Ascending aorta (tissue), 2 donors: ENCODE measurements around the gene TMEM18. TPM values are rescaled to one million over a fixed set of nuclear protein-coding genes. Genes with fewer than 3 reads are reported as not detected.

Source experiments
- DNase-seq, 2 donors: peaks; one replicate each; pipeline ENCODE4 v3.0.0-alpha.2; 2019; ENCODE audit warnings: low spot score in 2 of 2
- H3K27ac ChIP-seq, 2 donors: fragments of 200-600 bp; sonication (generic); one replicate each; pipeline ENCODE4 v1.5.1; 2016 to 2017; ENCODE audit warnings: mild to moderate bottlenecking in 1 of 2
- H3K27me3 ChIP-seq: fragments of 200-600 bp; sonication (generic); one replicate; pipeline ENCODE4 v1.5.1; 2017
- H3K36me3 ChIP-seq, 2 donors: fragments of 200-600 bp; sonication (generic); one replicate each; pipeline ENCODE4 v1.5.1; 2016
- H3K4me1 ChIP-seq, 2 donors: fragments of 200-600 bp; sonication (generic); one replicate each; pipeline ENCODE4 v1.5.1; 2016 to 2017; ENCODE audit warnings: mild to moderate bottlenecking in 1 of 2
- H3K4me3 ChIP-seq, 2 donors: fragments of 200-600 bp; sonication (generic); one replicate each; pipeline ENCODE4 v1.5.1; 2016 to 2017; ENCODE audit warnings: mild to moderate bottlenecking in 1 of 2
- H3K9me3 ChIP-seq, 2 donors: fragments of 200-600 bp; sonication (generic); one replicate each; pipeline ENCODE4 v1.5.1; 2016
- CTCF ChIP-seq, 3 experiments: fragments of 200-600 bp in 2 of 3; fragments of 450-650 bp in 1 of 3; sonication (generic) in 2 of 3; IDR thresholded peaks; one replicate each; pipeline ENCODE4 v1.5.1; 2016 to 2019; ENCODE audit warnings: antibody characterized with exemption in 3 of 3, mild to moderate bottlenecking in 1 of 3, moderate library complexity in 1 of 3
- intact Hi-C: fragments of 100-400 bp; cut with DNase I; formaldehyde crosslinking; loops from one replicate; pipeline ENCODE4 v1.15.1; 2023
- total RNA-seq: library from RNA; depleted of rRNA; stranded (reverse); fragments of >200 nt; gene quantifications from one replicate; pipeline ENCODE4 v1.1.0, GENCODE V29; 2016

TMEM18 gene
- total RNA-seq, 1 donor from 2014 or later, result 6.4 TPM

GRCh38 chr2:650343-651310 is 26.6 kb downstream of the TMEM18 start:
- Histone ChIP-seq H3K27ac (no peak overlapping the region), H3K4me1 (no peaks in the 10 kb centered on the region), H3K27me3 (no peaks in the 10 kb centered on the region), H3K36me3 (no peaks in the 10 kb centered on the region), H3K4me3 (no peak overlapping the region), H3K9me3 (no peaks in the 10 kb centered on the region)
- no peak for TF ChIP-seq CTCF (IDR thresholded peaks at IDR 0.05)
- intact Hi-C loops, result no loop called here
- DNase-seq, result no peak

DNA sequence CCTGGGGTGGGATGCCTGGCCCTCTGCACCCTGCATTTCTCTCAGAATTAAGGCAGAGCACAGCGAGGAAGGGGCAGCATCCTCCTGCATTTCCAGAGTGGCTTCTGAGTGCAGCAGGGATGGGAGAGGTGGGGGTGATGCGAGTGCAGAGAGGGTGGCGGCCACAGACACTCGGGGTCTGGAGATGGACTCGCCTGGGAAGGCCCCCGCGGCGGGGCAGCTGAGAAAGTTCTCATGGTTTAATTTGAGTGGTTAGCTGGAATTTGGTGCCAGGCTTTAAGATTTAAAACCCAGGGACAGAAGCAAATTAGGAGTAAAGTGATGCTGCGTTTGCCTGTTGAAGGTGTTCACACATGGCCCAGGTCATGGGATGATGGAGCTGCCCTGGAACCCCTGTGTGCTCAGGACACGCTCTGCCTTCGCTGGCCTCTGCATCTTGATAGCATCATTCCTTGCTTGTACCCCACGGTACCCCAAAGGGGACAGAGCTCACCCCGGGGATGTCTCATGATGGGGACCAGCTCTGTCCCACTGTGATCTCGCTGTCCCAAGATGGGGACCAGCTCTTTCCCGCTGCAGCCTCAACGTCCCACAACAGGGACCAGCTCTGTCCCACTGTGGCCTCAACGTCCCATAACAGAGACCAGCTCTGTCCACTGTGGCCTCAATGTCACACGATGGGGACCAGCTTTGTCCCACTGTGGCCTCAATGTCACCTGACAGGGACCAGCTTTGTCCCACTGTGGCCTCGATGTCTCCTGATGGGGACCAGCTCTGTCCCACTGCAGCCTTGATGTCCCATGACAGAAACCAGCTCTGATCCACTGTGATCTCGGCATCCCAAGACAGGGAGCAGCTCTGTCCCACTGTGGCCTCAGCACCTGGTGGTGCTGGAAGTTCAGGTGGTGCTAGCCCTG is 27.5 kb downstream of the TMEM18 start:
- no peak for TF ChIP-seq CTCF (IDR thresholded peaks at IDR 0.05)
- Histone ChIP-seq H3K4me3 (no peak overlapping the region), H3K27me3 (no peaks in the 10 kb centered on the region), H3K27ac (no peak overlapping the region), H3K4me1 (no peaks in the 10 kb centered on the region), H3K36me3 (no peaks in the 10 kb centered on the region), H3K9me3 (no peaks in the 10 kb centered on the region)
- no peak for DNase-seq
- intact Hi-C loops, result no loop called here

DNA sequence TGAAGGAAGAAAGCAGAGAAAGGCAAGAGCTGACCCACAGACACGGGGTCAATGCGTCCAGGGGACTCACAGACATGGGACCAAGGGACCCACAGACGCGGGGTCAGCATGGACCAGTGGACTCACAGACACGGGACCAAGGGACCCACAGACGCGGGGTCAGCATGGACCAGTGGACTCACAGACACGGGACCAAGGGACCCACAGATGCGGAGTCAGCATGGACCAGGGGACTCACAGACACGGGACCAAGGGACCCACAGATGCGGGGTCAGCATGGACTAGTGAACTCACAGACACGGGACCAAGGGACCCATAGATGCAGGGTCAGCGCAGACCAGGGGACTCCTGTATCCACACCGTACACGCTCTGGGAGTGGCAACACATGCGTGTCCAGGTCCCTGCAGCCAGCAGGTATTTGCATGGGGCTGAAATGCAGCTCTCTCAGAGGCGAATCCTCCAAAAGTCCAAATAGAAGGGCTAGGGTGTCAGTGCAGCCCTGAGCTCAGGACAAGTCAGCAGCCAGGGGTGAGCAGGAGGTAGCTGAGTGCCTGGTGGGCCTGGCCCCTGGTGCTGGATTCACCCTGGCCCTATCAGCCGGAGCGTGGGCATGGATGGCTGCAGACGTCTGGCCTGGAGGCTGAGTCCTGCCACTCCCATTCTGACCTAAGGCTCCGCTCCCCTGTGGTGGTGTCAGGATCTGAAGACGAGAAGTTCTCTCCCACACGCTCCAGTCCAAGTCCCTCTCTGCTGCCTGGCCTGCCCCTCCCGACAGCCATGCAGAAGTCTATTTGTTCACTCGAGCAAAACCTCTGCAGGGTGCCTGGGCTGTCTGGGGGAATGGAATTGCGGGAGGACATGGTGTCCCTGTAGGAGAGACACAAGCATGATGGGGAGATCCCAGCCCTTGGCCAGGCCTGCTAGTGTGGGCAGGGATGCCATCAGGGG is 28.5 kb downstream of the TMEM18 start:
- Histone ChIP-seq H3K4me3 (no peak overlapping the region), H3K27ac (no peak overlapping the region), H3K4me1 (no peaks in the 10 kb centered on the region), H3K36me3 (no peaks in the 10 kb centered on the region), H3K27me3 (no peaks in the 10 kb centered on the region), H3K9me3 (no peaks in the 10 kb centered on the region)
- TF ChIP-seq CTCF (IDR thresholded peaks at IDR 0.05), result no peak
- no peak for DNase-seq
- intact Hi-C loops, result no loop called here

- H3K27ac ChIP-seq, result no peak overlapping the region
- no peak overlapping the region for H3K4me3 ChIP-seq
- H3K9me3 ChIP-seq, result no peaks in the 10 kb centered on the region
- intact Hi-C loops, result no loop called here
- no peaks in the 10 kb centered on the region for H3K4me1 ChIP-seq
- no peaks in the 10 kb centered on the region for H3K27me3 ChIP-seq
- H3K36me3 ChIP-seq, result no peaks in the 10 kb centered on the region
- DNase-seq, result no peak
- no peak for TF ChIP-seq CTCF (IDR thresholded peaks at IDR 0.05)
Measured at GRCh38 chr2:647691-648231, 29.4 kb downstream of the TMEM18 start.
